Activated naive CD4-positive, alpha-beta T cell treated with anti-CD3 and anti-CD28 coated beads, Interleukin-2, amount 50 U/mL, for 24 hours (primary cell): ENCODE measurements around the gene ZNF532.
A peak's percentile ranks its signal among the peaks of the same experiment; 100 is the strongest.

Experiments
- H3K27ac Mint-ChIP-seq: one replicate; pipeline ENCODE4 v1.8.0; 2021; ENCODE audit warnings: mild to moderate bottlenecking, mixed read lengths
- H3K27me3 Mint-ChIP-seq: one replicate; pipeline ENCODE4 v1.8.0; 2021; ENCODE audit warnings: mixed read lengths
- H3K36me3 Mint-ChIP-seq: one replicate; pipeline ENCODE4 v1.8.0; 2021; ENCODE audit warnings: mixed read lengths
- H3K4me1 Mint-ChIP-seq: one replicate; pipeline ENCODE4 v1.8.0; 2021; ENCODE audit warnings: mixed read lengths
- H3K4me3 Mint-ChIP-seq: one replicate; pipeline ENCODE4 v1.8.0; 2021; ENCODE audit warnings: mild to moderate bottlenecking, mixed read lengths
- H3K9me3 Mint-ChIP-seq: one replicate; pipeline ENCODE4 v1.8.0; 2021; ENCODE audit warnings: mixed read lengths

The ZNF532 gene

DNA sequence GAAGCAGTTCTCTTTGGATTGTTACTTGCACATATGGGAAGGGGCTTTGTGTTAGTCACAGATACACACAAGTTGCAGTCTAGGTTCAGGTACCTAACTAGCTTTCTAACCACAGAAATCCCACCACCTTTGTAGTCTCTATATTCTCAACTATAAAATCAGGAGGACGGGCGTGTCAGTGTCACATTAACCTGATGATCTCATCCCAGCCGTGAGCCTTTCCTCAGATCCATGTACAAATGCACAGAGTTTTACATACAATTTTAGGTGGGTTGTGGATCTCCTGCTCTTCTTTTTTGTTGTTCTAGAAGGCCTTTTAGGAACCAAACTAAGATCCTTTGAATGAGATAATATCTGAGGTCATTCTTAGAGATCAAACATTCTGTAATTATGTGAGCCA, 94.0 kb downstream of the ZNF532 start:
- H3K27me3 Mint-ChIP-seq: peaks cover 1% of the 10 kb centered on the region
- H3K4me1 Mint-ChIP-seq: no peaks in the 10 kb centered on the region
- H3K27ac Mint-ChIP-seq: no peak overlapping the region
- no peaks in the 10 kb centered on the region for H3K36me3 Mint-ChIP-seq
- no peak overlapping the region for H3K4me3 Mint-ChIP-seq
- no peaks in the 10 kb centered on the region for H3K9me3 Mint-ChIP-seq

- Mint-ChIP-seq H3K4me3 (no peak overlapping the region), H3K36me3 (no peaks in the 10 kb centered on the region), H3K9me3 (no peaks in the 10 kb centered on the region), H3K27ac (no peak overlapping the region), H3K4me1 (no peaks in the 10 kb centered on the region), H3K27me3 (peaks cover 1% of the 10 kb centered on the region)
These were observed 95.8 kb downstream of the ZNF532 start for GRCh38 chr18:58960508-58960907.

DNA sequence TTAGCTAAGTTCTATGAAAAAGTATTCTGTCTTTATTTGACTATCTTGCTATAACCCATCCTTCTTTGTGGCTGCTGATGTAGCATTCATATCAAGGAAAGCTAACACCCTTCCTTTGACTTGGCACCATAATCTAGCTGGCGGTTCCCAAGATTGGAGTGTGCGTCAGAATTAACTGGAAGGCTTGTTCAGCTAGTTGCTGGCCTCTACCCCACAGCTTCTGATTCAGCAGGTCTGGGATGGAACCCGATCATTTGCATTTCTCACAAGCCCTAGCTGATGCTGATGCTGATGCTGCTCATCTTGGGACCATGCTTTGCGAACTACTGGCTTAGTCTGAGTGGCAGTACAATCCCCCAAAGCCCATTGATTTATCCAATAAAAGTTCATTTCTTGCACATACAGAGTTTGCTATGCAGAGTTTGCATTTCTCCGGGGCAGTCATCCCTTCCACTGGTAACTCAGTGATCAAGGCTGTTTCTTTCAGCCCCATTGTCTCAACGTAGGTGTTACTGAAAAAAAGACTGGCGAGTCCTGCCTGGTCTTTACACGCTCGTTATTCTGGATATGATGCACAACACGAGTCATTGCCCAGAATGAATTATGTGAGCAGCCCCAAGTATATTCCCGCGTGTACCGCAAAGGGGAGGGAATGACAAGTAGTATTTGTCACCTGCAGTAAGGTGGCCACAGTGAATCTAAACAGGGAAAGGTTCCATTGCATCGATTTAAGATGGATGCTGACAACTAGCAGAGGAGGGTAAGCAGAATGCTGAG, 96.5 kb downstream of the ZNF532 start:
- H3K27ac Mint-ChIP-seq: no peak overlapping the region
- no peaks in the 10 kb centered on the region for H3K9me3 Mint-ChIP-seq
- H3K4me3 Mint-ChIP-seq: no peak overlapping the region
- peaks cover 1% of the 10 kb centered on the region for H3K27me3 Mint-ChIP-seq
- H3K4me1 Mint-ChIP-seq: no peaks in the 10 kb centered on the region
- no peaks in the 10 kb centered on the region for H3K36me3 Mint-ChIP-seq

GRCh38 chr18:58962336-58962735, 97.7 kb downstream of the ZNF532 start:
- H3K27me3 Mint-ChIP-seq: peaks cover 1% of the 10 kb centered on the region
- H3K9me3 Mint-ChIP-seq: no peaks in the 10 kb centered on the region
- no peak overlapping the region for H3K4me3 Mint-ChIP-seq
- no peaks in the 10 kb centered on the region for H3K4me1 Mint-ChIP-seq
- no peak overlapping the region for H3K27ac Mint-ChIP-seq
- no peaks in the 10 kb centered on the region for H3K36me3 Mint-ChIP-seq

DNA sequence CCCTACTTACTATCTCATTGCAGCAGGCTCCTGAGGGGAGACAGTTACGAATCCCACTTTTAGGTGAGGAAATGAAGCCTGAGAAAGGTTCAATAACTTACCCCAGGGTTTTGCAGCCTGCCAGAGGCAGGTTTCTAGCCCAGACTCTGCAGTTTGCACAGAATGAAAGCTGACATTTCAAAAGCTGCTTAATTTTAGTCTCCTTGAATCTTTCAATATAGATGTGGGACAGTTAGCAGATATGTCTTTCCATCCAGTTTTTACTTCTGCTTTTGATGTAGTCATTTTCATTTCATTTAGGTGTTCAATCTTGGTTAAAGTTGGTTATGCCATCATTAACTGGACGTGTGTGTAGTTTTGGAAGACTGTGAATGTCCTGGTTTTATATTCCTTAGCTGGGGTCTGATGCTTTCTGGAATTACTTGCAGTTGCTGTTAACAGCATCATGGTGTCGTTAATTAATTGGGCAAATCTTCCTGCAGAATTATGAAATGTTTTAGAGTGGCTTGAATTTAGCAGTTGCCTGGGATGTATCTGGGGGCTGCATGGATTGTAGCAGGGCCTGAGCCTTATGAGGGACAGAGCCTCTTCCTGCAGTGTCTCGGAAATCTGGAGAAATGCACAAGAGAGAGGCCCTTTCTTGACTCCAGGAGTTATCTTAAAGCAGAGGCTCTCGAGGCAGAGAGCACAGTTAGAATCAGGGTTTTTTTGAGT, 100.8 kb downstream of the ZNF532 start:
- H3K4me3 Mint-ChIP-seq: no peak overlapping the region

DNA sequence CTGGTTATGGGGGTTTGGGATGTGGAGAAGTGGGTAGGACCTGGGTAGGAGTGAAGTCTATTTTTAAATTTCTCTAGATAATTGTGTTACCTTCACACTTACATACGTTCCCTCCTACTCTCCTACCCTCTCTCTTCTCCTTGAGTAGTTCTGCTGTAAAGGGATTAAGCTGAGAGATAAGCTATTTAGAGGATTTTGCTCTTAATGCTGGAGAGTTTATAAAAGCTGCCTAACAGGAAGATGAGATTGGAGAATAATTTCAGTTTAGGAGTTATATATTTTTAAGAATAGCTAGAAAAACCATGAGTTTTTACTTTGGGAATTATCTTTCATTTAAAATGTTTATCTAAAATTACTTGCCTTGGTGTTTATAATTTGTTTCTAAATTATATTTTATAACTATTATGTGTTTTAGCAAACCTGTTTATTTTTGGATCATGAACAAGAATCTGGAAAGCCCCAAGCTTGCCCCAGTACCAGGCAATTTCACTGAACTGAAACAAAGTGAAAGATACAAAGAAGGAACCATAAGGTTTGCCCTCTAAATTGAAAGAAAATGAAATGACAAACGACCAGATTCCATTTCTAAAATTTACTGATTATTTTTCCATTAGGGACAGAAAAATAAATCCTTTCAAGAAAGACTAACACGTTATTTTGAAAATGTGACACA, 101.5 kb downstream of the ZNF532 start:
- Mint-ChIP-seq H3K27me3 (peaks cover 4% of the 10 kb centered on the region), H3K27ac (peak overlapping the region; percentile 37), H3K9me3 (no peaks in the 10 kb centered on the region), H3K4me3 (no peak overlapping the region), H3K36me3 (no peaks in the 10 kb centered on the region), H3K4me1 (no peaks in the 10 kb centered on the region)

More for the DNA sequence above, 100.8 kb downstream of the ZNF532 start:
- Mint-ChIP-seq H3K4me1 (no peaks in the 10 kb centered on the region), H3K9me3 (no peaks in the 10 kb centered on the region), H3K36me3 (no peaks in the 10 kb centered on the region), H3K27ac (peak overlapping the region; percentile 37), H3K27me3 (peaks cover 4% of the 10 kb centered on the region)

GRCh38 chr18:58966704-58967103, 102.0 kb downstream of the ZNF532 start:
- no peaks in the 10 kb centered on the region for H3K4me1 Mint-ChIP-seq
- H3K36me3 Mint-ChIP-seq: no peaks in the 10 kb centered on the region
- H3K27ac Mint-ChIP-seq: no peak overlapping the region
- peaks cover 4% of the 10 kb centered on the region for H3K27me3 Mint-ChIP-seq
- H3K4me3 Mint-ChIP-seq: no peak overlapping the region
- H3K9me3 Mint-ChIP-seq: no peaks in the 10 kb centered on the region

- Mint-ChIP-seq H3K27ac (no peak overlapping the region), H3K27me3 (peaks cover 7% of the 10 kb centered on the region), H3K4me3 (no peak overlapping the region), H3K9me3 (no peaks in the 10 kb centered on the region), H3K36me3 (peaks cover 1% of the 10 kb centered on the region), H3K4me1 (no peaks in the 10 kb centered on the region)
These were observed 103.1 kb downstream of the ZNF532 start for GRCh38 chr18:58967751-58968254.

GRCh38 chr18:58970943-58971790, 106.5 kb downstream of the ZNF532 start:
- peaks cover 1% of the 10 kb centered on the region for H3K36me3 Mint-ChIP-seq
- no peak overlapping the region for H3K4me3 Mint-ChIP-seq
- H3K27ac Mint-ChIP-seq: no peak overlapping the region
- H3K4me1 Mint-ChIP-seq: no peaks in the 10 kb centered on the region
- peaks cover 10% of the 10 kb centered on the region for H3K27me3 Mint-ChIP-seq
- H3K9me3 Mint-ChIP-seq: no peaks in the 10 kb centered on the region

- no peak overlapping the region for H3K27ac Mint-ChIP-seq
- no peak overlapping the region for H3K4me3 Mint-ChIP-seq
- H3K36me3 Mint-ChIP-seq: peaks cover 1% of the 10 kb centered on the region
- no peaks in the 10 kb centered on the region for H3K9me3 Mint-ChIP-seq
- H3K4me1 Mint-ChIP-seq: no peaks in the 10 kb centered on the region
- H3K27me3 Mint-ChIP-seq: peaks cover 10% of the 10 kb centered on the region
These were observed 110.6 kb downstream of the ZNF532 start for GRCh38 chr18:58975296-58975695.

- H3K27ac Mint-ChIP-seq: no peak overlapping the region
- no peaks in the 10 kb centered on the region for H3K9me3 Mint-ChIP-seq
These were observed 111.1 kb downstream of the ZNF532 start for GRCh38 chr18:58975781-58976180.

DNA sequence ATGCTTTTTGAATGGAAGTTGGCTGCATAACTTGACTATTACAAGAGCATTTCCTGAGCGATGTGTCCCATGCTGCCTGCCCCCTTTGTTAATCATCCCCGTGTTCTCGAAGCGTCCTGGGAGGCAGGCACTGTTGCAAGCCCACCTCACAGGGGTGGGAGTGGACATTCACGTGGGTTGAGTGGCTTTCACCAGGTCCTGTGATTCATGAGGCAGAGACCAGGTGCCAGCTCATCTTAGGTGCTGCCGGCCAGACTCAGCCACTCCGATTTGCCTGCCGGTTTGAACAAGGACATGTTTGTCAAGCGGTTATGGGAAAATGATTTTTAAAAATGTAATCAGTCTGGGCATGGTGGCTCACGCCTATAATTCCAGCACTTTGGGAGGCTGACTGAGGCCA, 112.5 kb downstream of the ZNF532 start:
- Mint-ChIP-seq H3K4me3 (no peak overlapping the region), H3K9me3 (no peaks in the 10 kb centered on the region), H3K4me1 (no peaks in the 10 kb centered on the region), H3K36me3 (peaks cover 1% of the 10 kb centered on the region), H3K27me3 (peaks cover 10% of the 10 kb centered on the region), H3K27ac (no peak overlapping the region)

More at GRCh38 chr18:58975781-58976180, 111.1 kb downstream of the ZNF532 start:
- no peak overlapping the region for H3K4me3 Mint-ChIP-seq
- H3K4me1 Mint-ChIP-seq: no peaks in the 10 kb centered on the region
- H3K36me3 Mint-ChIP-seq: peaks cover 1% of the 10 kb centered on the region
- H3K27me3 Mint-ChIP-seq: peaks cover 10% of the 10 kb centered on the region

GRCh38 chr18:58977801-58978200, 113.1 kb downstream of the ZNF532 start:
- H3K4me1 Mint-ChIP-seq: no peaks in the 10 kb centered on the region
- H3K9me3 Mint-ChIP-seq: no peaks in the 10 kb centered on the region
- no peak overlapping the region for H3K27ac Mint-ChIP-seq
- H3K36me3 Mint-ChIP-seq: no peaks in the 10 kb centered on the region
- peaks cover 10% of the 10 kb centered on the region for H3K27me3 Mint-ChIP-seq
- H3K4me3 Mint-ChIP-seq: no peak overlapping the region

- H3K4me3 Mint-ChIP-seq: no peak overlapping the region
- H3K4me1 Mint-ChIP-seq: no peaks in the 10 kb centered on the region
- no peak overlapping the region for H3K27ac Mint-ChIP-seq
- H3K27me3 Mint-ChIP-seq: peaks cover 10% of the 10 kb centered on the region
- no peaks in the 10 kb centered on the region for H3K9me3 Mint-ChIP-seq
- no peaks in the 10 kb centered on the region for H3K36me3 Mint-ChIP-seq
These were observed 114.2 kb downstream of the ZNF532 start for GRCh38 chr18:58978916-58979315.

GRCh38 chr18:58979615-58980014, 114.9 kb downstream of the ZNF532 start:
- Mint-ChIP-seq H3K4me1 (no peaks in the 10 kb centered on the region), H3K27ac (no peak overlapping the region), H3K27me3 (peaks cover 9% of the 10 kb centered on the region), H3K9me3 (no peaks in the 10 kb centered on the region), H3K4me3 (no peak overlapping the region), H3K36me3 (no peaks in the 10 kb centered on the region)
